Esophagus squamous epithelium (tissue), 5 donors: ENCODE measurements around the gene OR2T12. TPM values are rescaled to one million over a fixed set of nuclear protein-coding genes. Genes with fewer than 3 reads are reported as not detected.
"Not testable (repeated sequence)": the region's sequence is repeated elsewhere in the genome, so short reads cannot be mapped to it uniquely, and the experiment has no call there.

Experiments
- DNase-seq: peaks from one replicate; lab custom pipeline; 2025; lab: John Stamatoyannopoulos, UW
- H3K27ac ChIP-seq, 4 donors: fragments of 200-600 bp; sonication (generic); one replicate each; pipeline ENCODE4 v1.5.1; 2016 to 2019; ENCODE audit warnings: mild to moderate bottlenecking in 1 of 4
- H3K27me3 ChIP-seq, 4 donors: fragments of 200-600 bp; sonication (generic); 1 replicate in 3 of 4; 2 replicates in 1 of 4; pipeline versions ENCODE4 v1.5.1 to v1.6.0; 2017 to 2021; ENCODE audit warnings: antibody characterized with exemption in 1 of 4
- H3K36me3 ChIP-seq, 3 donors: fragments of 200-600 bp; sonication (generic); one replicate each; pipeline ENCODE4 v1.5.1; 2016 to 2019
- H3K4me1 ChIP-seq, 3 donors: fragments of 200-600 bp; sonication (generic); one replicate each; pipeline ENCODE4 v1.5.1; 2017 to 2019
- H3K4me3 ChIP-seq, 4 donors: fragments of 200-600 bp; sonication (generic); 1 replicate in 3 of 4; 2 replicates in 1 of 4; pipeline ENCODE4 v1.5.1; 2016 to 2019; ENCODE audit warnings: mild to moderate bottlenecking in 2 of 4, moderate library complexity in 1 of 4
- H3K9me3 ChIP-seq, 3 donors: fragments of 200-600 bp; sonication (generic); one replicate each; pipeline ENCODE4 v1.5.1; 2016 to 2019
- CTCF ChIP-seq, 6 experiments: fragments of 450-650 bp in 4 of 6; fragments of 200-600 bp in 2 of 6; sonication (generic) in 2 of 6; IDR thresholded peaks; one replicate each; pipeline ENCODE4 v1.5.1; 2016 to 2019; ENCODE audit warnings: antibody characterized with exemption in 6 of 6, mild to moderate bottlenecking in 4 of 6, moderate library complexity in 4 of 6
- POLR2A ChIP-seq, 4 donors: fragments of 450-650 bp; IDR thresholded peaks; one replicate each; pipeline ENCODE4 v1.6.1; 2017; ENCODE audit warnings: antibody characterized with exemption in 4 of 4, mild to moderate bottlenecking in 4 of 4, moderate library complexity in 3 of 4
- WGBS, 2 donors: methylation state at CpG; one replicate each; pipeline ENCODE4 v1.1.5; 2018; 5-methylcytosine and 5-hydroxymethylcytosine counted together
- intact Hi-C: fragments of 100-400 bp; cut with DNase I; formaldehyde crosslinking; loops from one replicate; pipeline ENCODE4 v1.15.0; 2022
- total RNA-seq, 4 donors: library from RNA; depleted of rRNA; stranded (reverse); fragments of >200 nt; gene quantifications; one replicate each; pipeline ENCODE4 v1.1.0, GENCODE V29; 2016
- donor health status: DM: yes; HTN: yes; CAD: no.

OR2T12 gene
- total RNA-seq, 4 donors from 2014 or later: not detected

GRCh38 chr1:248306103-248306502 lies 2.9 kb upstream of the OR2T12 start:
- Histone ChIP-seq H3K27ac (no peak overlapping the region), H3K4me3 (no peak overlapping the region), H3K9me3 (no peaks in the 10 kb centered on the region), H3K36me3 (no peaks in the 10 kb centered on the region), H3K27me3 (no peaks in the 10 kb centered on the region), H3K4me1 (no peaks in the 10 kb centered on the region)
- WGBS, 2 donors: 89 to 92% methylated on average over 8 to 14 of the region's 19 CpGs
- TF ChIP-seq CTCF (IDR thresholded peaks at IDR 0.05) (no peak), POLR2A (IDR thresholded peaks at IDR 0.05) (no peak)
- no peak for DNase-seq
- intact Hi-C loops: no loop called here

GRCh38 chr1:248305672-248306071 lies 2.4 kb upstream of the OR2T12 start:
- H3K4me3 ChIP-seq, H3K36me3 ChIP-seq, H3K4me1 ChIP-seq, H3K9me3 ChIP-seq, DNase-seq, H3K27me3 ChIP-seq, intact Hi-C loops, H3K27ac ChIP-seq: not testable (repeated sequence)
- 71 to 73% methylated on average over 8 of the region's 9 CpGs for WGBS, 2 donors

DNA sequence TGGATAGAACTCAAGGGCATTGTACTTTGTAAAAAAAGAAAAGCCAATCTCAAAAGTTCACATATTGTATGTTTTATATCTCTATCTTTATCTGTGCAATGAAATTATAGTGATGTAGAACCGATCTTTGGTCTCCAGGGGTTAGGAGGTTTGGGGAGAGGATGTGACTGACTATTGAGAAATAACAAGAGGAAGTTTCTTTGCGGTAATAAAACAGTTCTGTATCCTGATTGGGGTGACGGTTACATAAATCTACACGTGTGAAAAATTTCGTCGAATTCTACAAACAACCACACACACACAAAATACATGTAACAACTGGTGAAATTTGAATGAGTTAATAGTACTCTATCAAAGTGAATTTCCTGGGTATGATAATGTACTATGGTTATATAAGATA lies 14.8 kb downstream of the OR2T12 start:
- TF ChIP-seq POLR2A (IDR thresholded peaks at IDR 0.05): no peak
- DNase-seq: no peak
- Histone ChIP-seq H3K27ac (no peak overlapping the region), H3K36me3 (no peaks in the 10 kb centered on the region), H3K4me3 (no peak overlapping the region), H3K27me3 (no peaks in the 10 kb centered on the region), H3K4me1 (no peaks in the 10 kb centered on the region), H3K9me3 (no peaks in the 10 kb centered on the region)
- intact Hi-C loops: no loop called here
- 36 to 44% methylated on average over 6 of the region's 6 CpGs for WGBS, 2 donors

DNA sequence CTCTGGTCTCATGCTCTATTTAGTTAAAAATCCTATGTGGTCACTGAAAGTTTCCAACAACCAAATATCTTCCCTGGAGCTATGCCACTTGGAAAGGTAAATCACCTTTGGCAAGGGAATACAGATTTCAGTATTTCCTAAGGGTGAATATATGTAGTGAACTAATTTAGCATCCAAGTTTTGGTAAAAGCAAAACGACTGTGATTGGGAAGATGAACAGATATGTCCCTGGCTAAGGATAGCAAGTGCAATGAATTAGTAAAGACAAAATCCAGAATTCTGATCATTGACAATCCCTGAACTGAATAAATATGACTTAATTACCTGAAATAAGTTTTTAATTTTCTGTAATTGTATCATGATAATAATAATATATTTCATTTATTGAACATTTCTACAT lies 25.3 kb downstream of the OR2T12 start, which contains the start of gene OR2T33:
TSS of gene OR2T33 (minus strand) at position 101 of the 400 bp plus-strand sequence. CDS start 4,162 bp downstream, outside the sequence.
- no peak for DNase-seq
- no peaks in the 10 kb centered on the region for H3K27me3 ChIP-seq
- no peak within 1 kb of the TSS for H3K27ac ChIP-seq
- no peaks in the 10 kb centered on the region for H3K4me1 ChIP-seq
- intact Hi-C loops: no loop called here
- H3K4me3 ChIP-seq: no peak within 1 kb of the TSS
- H3K9me3 ChIP-seq: no peaks in the 10 kb centered on the region
- TF ChIP-seq CTCF (IDR thresholded peaks at IDR 0.05) (no peak), POLR2A (IDR thresholded peaks at IDR 0.05) (no peak)
- no peaks in the 10 kb centered on the region for H3K36me3 ChIP-seq
- WGBS, 2 donors: 29 to 42% methylated on average over 1 of the region's 1 CpG

- H3K27ac ChIP-seq, H3K9me3 ChIP-seq, H3K4me3 ChIP-seq, H3K4me1 ChIP-seq, H3K27me3 ChIP-seq, DNase-seq, H3K36me3 ChIP-seq, intact Hi-C loops: not testable (repeated sequence)
- WGBS, 2 donors: 93% methylated on average over 3 of the region's 16 CpGs; no CpG with 5 or more reads in 1 of the 2 donors
Observed at GRCh38 chr1:248273225-248273624, 30.0 kb downstream of the OR2T12 start.

DNA sequence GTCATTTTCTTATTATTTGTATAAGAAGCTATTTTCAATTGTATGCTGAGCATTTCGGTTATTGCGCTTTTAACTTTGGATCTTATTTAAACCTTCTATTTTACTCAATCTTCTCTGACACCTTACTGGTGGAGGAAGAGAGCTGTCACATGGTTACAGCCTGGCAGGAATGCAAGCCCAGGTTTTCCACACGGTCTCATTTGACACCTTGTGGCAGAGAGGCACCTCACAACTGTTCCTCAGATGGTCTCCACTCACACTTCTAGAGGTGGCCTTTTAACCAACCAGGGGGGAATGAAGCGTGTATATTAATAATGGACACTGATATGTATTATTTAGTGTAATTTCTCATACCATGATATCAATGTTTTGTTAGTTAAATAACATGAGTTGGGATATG lies 35.0 kb downstream of the OR2T12 start:
- no peaks in the 10 kb centered on the region for H3K4me1 ChIP-seq
- 51 to 56% methylated on average over 4 of the region's 4 CpGs for WGBS, 2 donors
- H3K36me3 ChIP-seq: no peaks in the 10 kb centered on the region
- no peak for DNase-seq
- no peak overlapping the region for H3K27ac ChIP-seq
- H3K4me3 ChIP-seq: no peak overlapping the region
- no peaks in the 10 kb centered on the region for H3K27me3 ChIP-seq
- intact Hi-C loops: no loop called here
- H3K9me3 ChIP-seq: no peaks in the 10 kb centered on the region
- TF ChIP-seq POLR2A (IDR thresholded peaks at IDR 0.05) (no peak), CTCF (IDR thresholded peaks at IDR 0.05) (no peak)

GRCh38 chr1:248259309-248259708 lies 43.9 kb downstream of the OR2T12 start:
- H3K36me3 ChIP-seq, H3K4me3 ChIP-seq, H3K27ac ChIP-seq, DNase-seq, H3K27me3 ChIP-seq, H3K4me1 ChIP-seq, intact Hi-C loops: not testable (repeated sequence)
- H3K9me3 ChIP-seq: peaks cover 0 to 11% (median 0%) of the 10 kb centered on the region in 3 donors
- 43 to 65% methylated on average over 1 of the region's 1 CpG for WGBS, 2 donors
